K562 (cell line): Measurements from ENCODE around the gene FPGS. TPM values are rescaled to one million over a fixed set of nuclear protein-coding genes. Genes with fewer than 3 reads are reported as not detected.
A peak's percentile ranks its signal among the peaks of the same experiment; 100 is the strongest.

ENCODE experiments used
- ATAC-seq: fragments of 200-7000 bp; cut with Tn5 transposase; 3 replicates; pipeline ENCODE4 v1.9.1; 2020; ENCODE audit warnings: moderate library complexity
- BruUV-seq: library from RNA; stranded (reverse); fragments of 400-500 nt; replicated peaks from 2 replicates; lab custom pipeline; 2021; lab: Mats Ljungman, UMichigan
- CTCF ChIA-PET: fragments of 300-600 bp; formaldehyde crosslinking; extraction: SDS; loops from one replicate; lab custom pipeline; 2021; ENCODE audit warnings: low intra/inter-chr PET ratio; lab: Yijun Ruan, JAX
- POLR2A ChIA-PET: fragments of 300-600, 350-650 bp; sonication (Branson Sonifier 250); formaldehyde crosslinking; extraction: SDS; loops from one replicate; lab custom pipeline; 2021; ENCODE audit warnings: antibody characterized with exemption, inconsistent platforms; lab: Yijun Ruan, JAX
- DNase-seq, 4 experiments: peaks; one replicate each; pipeline versions ENCODE4 v3.0.0 to v3.0.0-alpha.2; 2011 to 2018; ENCODE audit warnings: low spot score in 3 of 4, mixed read lengths in 3 of 4; ENCODE audit errors: extremely low read depth in 1 of 4
- FAIRE-seq: peaks from 2 replicates; lab custom pipeline; 2011; peaks lifted over from hg19 to GRCh38; lab: Jason Lieb, UNC
- H2AFZ ChIP-seq: 2 replicates; pipeline ENCODE4 v1.6.0; 2011; ENCODE audit warnings: low read depth, low read length, control low read depth, inconsistent platforms
- H3K27ac ChIP-seq: fragments of 200-600 bp; 3 replicates; pipeline ENCODE4 v1.8.0; 2011; ENCODE audit warnings: low read depth, mild to moderate bottlenecking, control low read depth, inconsistent platforms, low read length, moderate library complexity, mixed read lengths; ENCODE audit errors: extremely low read depth
- H3K27me3 ChIP-seq, 2 experiments: fragments of 300-600 bp in 1 of 2; 2 replicates in 1 of 2; 3 replicates in 1 of 2; pipeline versions ENCODE4 v1.6.0 to v1.8.0; 2011; ENCODE audit warnings: inconsistent platforms in 2 of 2, low read length in 2 of 2, mild to moderate bottlenecking in 1 of 2, mixed read lengths in 1 of 2, moderate library complexity in 1 of 2; ENCODE audit not compliant: control insufficient read depth in 2 of 2, insufficient read depth in 2 of 2
- H3K36me3 ChIP-seq: fragments of 300-600 bp; 3 replicates; pipeline ENCODE4 v1.8.0; 2011; ENCODE audit warnings: mild to moderate bottlenecking, low read length, inconsistent platforms; ENCODE audit not compliant: control insufficient read depth, insufficient read depth
- H3K4me1 ChIP-seq, 2 experiments: fragments of 200-600 bp in 1 of 2; replicated peaks in 1 of 2; 2 replicates in 1 of 2; 3 replicates in 1 of 2; pipeline versions ENCODE4 v1.5.1 to v1.8.0; 2011; ENCODE audit warnings: inconsistent platforms in 2 of 2, low read length in 2 of 2, mild to moderate bottlenecking in 1 of 2, mixed read lengths in 1 of 2, moderate library complexity in 1 of 2; ENCODE audit not compliant: control insufficient read depth in 2 of 2, insufficient read depth in 2 of 2
- H3K4me2 ChIP-seq: 2 replicates; pipeline ENCODE4 v1.6.1; 2011; ENCODE audit warnings: low read length, control low read depth, inconsistent platforms, mixed read lengths; ENCODE audit not compliant: insufficient read depth
- H3K4me3 ChIP-seq: fragments of 200-600 bp; sonication (generic), shearing (Covaris generic); 2 replicates; pipeline ENCODE4 v1.5.1; 2016; ENCODE audit warnings: control low read depth, inconsistent platforms
- H3K79me2 ChIP-seq: fragments of 200-600 bp; 3 replicates; pipeline ENCODE4 v1.8.0; 2011; ENCODE audit warnings: low read length, inconsistent platforms; ENCODE audit not compliant: control insufficient read depth, insufficient read depth
- H3K9ac ChIP-seq, 2 experiments: 2 replicates each; pipeline versions ENCODE4 v1.6.0 to v1.6.1; 2011; ENCODE audit warnings: low read depth in 2 of 2, low read length in 2 of 2, control low read depth in 1 of 2, inconsistent platforms in 1 of 2, mild to moderate bottlenecking in 1 of 2, mixed read lengths in 1 of 2; ENCODE audit not compliant: insufficient read depth in 1 of 2
- H3K9me1 ChIP-seq: one replicate; pipeline ENCODE4 v1.6.0; 2011; ENCODE audit warnings: inconsistent platforms, mild to moderate bottlenecking, low read length, moderate library complexity; ENCODE audit not compliant: control insufficient read depth, insufficient read depth
- H3K9me3 ChIP-seq: replicated peaks from 2 replicates; pipeline ENCODE4 v1.5.1; 2011; ENCODE audit warnings: low read depth, low read length, inconsistent platforms; ENCODE audit not compliant: control insufficient read depth, insufficient read depth
- H4K20me1 ChIP-seq: replicated peaks from 2 replicates; pipeline ENCODE4 v1.6.1; 2011; ENCODE audit warnings: low read length, inconsistent platforms, mixed read lengths; ENCODE audit not compliant: control insufficient read depth, insufficient read depth
- ADNP ChIP-seq: fragments of 200-800 bp; sonication (Bioruptor generic); IDR thresholded peaks from 2 replicates; pipeline ENCODE4 v1.6.1; 2016; ENCODE audit warnings: missing genetic modification characterization, missing compliant biosample characterization
- BCOR ChIP-seq: fragments of 450-650 bp; IDR thresholded peaks from 2 replicates; pipeline ENCODE4 v1.6.1; 2016
- ESRRA ChIP-seq: fragments of 450-650 bp; IDR thresholded peaks from 2 replicates; pipeline ENCODE4 v1.6.1; 2014; ENCODE audit warnings: low read depth, mild to moderate bottlenecking, moderate library complexity, borderline replicate concordance
- FOS ChIP-seq: IDR thresholded peaks from 3 replicates; pipeline ENCODE4 v1.6.1; 2011; ENCODE audit not compliant: insufficient read length; ENCODE audit errors: extremely low read depth
- FUS ChIP-seq: fragments of 200-400 bp; formaldehyde crosslinking; optimal IDR thresholded peaks from 2 replicates; pipeline ENCODE3; 2017; ENCODE audit warnings: low read depth, low read length
- HDAC2 ChIP-seq: fragments of 450-650 bp; IDR thresholded peaks from 2 replicates; pipeline ENCODE4 v1.6.1; 2016; ENCODE audit warnings: mild to moderate bottlenecking
- HEY1 ChIP-seq: fragments of 250-450 bp; sonication (Bioruptor Pico); IDR thresholded peaks from 2 replicates; pipeline ENCODE4 v1.5.0; 2020; ENCODE audit warnings: mild to moderate bottlenecking, moderate library complexity, borderline replicate concordance
- KDM1A ChIP-seq, 2 experiments: fragments of 450-650 bp; IDR thresholded peaks; 2 replicates each; pipeline ENCODE4 v1.6.1; 2016; ENCODE audit warnings: mild to moderate bottlenecking in 2 of 2
- LEF1 ChIP-seq: fragments of 450-650 bp; IDR thresholded peaks from 2 replicates; pipeline ENCODE4 v1.6.1; 2016; ENCODE audit warnings: mild to moderate bottlenecking
- MYNN ChIP-seq, 2 experiments: sonication (generic); formaldehyde crosslinking in 1 of 2; IDR thresholded peaks; 2 replicates each; pipeline versions ENCODE4 v1.5.0 to v1.6.1; 2016 to 2020; ENCODE audit warnings: antibody characterized with exemption in 1 of 2, missing genetic modification reagents in 1 of 2
- RBM25 ChIP-seq: fragments of 200-400 bp; formaldehyde crosslinking; IDR thresholded peaks from 2 replicates; pipeline ENCODE4 v1.6.1; 2018; ENCODE audit warnings: low read length, low read depth, moderate library complexity; ENCODE audit not compliant: severe bottlenecking
- SRF ChIP-seq, 2 experiments: fragments of 250-450, 450-650 bp in 1 of 2; sonication (Bioruptor Pico) in 1 of 2; sonication (generic) in 1 of 2; formaldehyde crosslinking; IDR thresholded peaks; 2 replicates each; pipeline versions ENCODE4 v1.5.0 to v1.5.1; 2020 to 2022; ENCODE audit warnings: mild to moderate bottlenecking in 1 of 2, missing genetic modification reagents in 1 of 2
- TAF9B ChIP-seq: fragments of 450-650 bp; IDR thresholded peaks from 2 replicates; pipeline ENCODE4 v1.6.1; 2018; ENCODE audit warnings: mild to moderate bottlenecking; ENCODE audit not compliant: partially characterized antibody
- ZNF23 ChIP-seq: fragments of 250-450 bp; sonication (Bioruptor Pico); IDR thresholded peaks from 2 replicates; pipeline ENCODE4 v1.4.0; 2020; ENCODE audit warnings: mild to moderate bottlenecking
- ZNF384 ChIP-seq: IDR thresholded peaks from 2 replicates; pipeline ENCODE4 v1.6.1; 2012; ENCODE audit warnings: low read depth, low read length, improper control_type of control experiment
- ZNF57 ChIP-seq: fragments of 450-650 bp; formaldehyde crosslinking; IDR thresholded peaks from 2 replicates; pipeline ENCODE4 v1.4.0; 2020; ENCODE audit warnings: mild to moderate bottlenecking, moderate library complexity
- WGBS: fragments of 100-300 bp; shearing (Covaris generic); methylation state at CpG from one replicate; pipeline ENCODE4 v1.1.6; 2016; ENCODE audit warnings: low coverage, mixed read lengths; ENCODE audit not compliant: insufficient coverage; ENCODE audit errors: missing lambda C conversion rate; 5-methylcytosine and 5-hydroxymethylcytosine counted together
- in situ Hi-C: fragments of 300-500 bp; cut with MboI; formaldehyde crosslinking; loops from 4 replicates; pipeline ENCODE4 v1.15.0; 2018; ENCODE audit warnings: inconsistent platforms, mixed read lengths
- intact Hi-C: fragments of 100-400 bp; cut with micrococcal nuclease; formaldehyde crosslinking; loops from 2 replicates; pipeline ENCODE4 v1.14.2; 2022
- polyA plus RNA-seq, 8 experiments: library from polyadenylated mRNA; depleted of rRNA in 4 of 8; stranded (reverse) in 5 of 8; unstranded in 3 of 8; fragments of >200 nt; fragmentation: Nextera tagmentation in 2 of 8; fragmentation: Illumina TruSeq in 1 of 8; extraction: Ambion mirVana in 2 of 8; extraction: Trizol in 1 of 8; gene quantifications; 2 replicates each; pipeline versions ENCODE4 v1.2.1 to v1.2.3, GENCODE V29; 2011 to 2014; ENCODE audit warnings: inconsistent platforms in 1 of 8, missing spikeins in 1 of 8
- total RNA-seq, 7 experiments: library from RNA; depleted of rRNA in 6 of 7; stranded (reverse); fragments of >200 nt in 6 of 7; fragmentation: Illumina TruSeq in 2 of 7; extraction: Trizol in 2 of 7; gene quantifications; 2 replicates each; pipeline versions ENCODE4 v1.2.1 to v1.2.3, GENCODE V29; 2011 to 2021; ENCODE audit warnings: low replicate concordance in 1 of 7
- TF ChIP-seq, protein P1 (sequence below): fragments of 250-450 bp; sonication (Bioruptor Pico); IDR thresholded peaks from 2 replicates; pipeline ENCODE4 v1.5.0; 2022; ENCODE audit warnings: mild to moderate bottlenecking
- TF ChIP-seq, protein P2 (sequence below): fragments of 200-400 bp; formaldehyde crosslinking; IDR thresholded peaks from 2 replicates; pipeline ENCODE4 v1.6.1; 2017; ENCODE audit warnings: mild to moderate bottlenecking, low read depth, low read length, moderate library complexity
- TF ChIP-seq, protein P3 (sequence below): fragments of 450-650 bp; formaldehyde crosslinking; IDR thresholded peaks from 2 replicates; pipeline ENCODE4 v1.4.0; 2020; ENCODE audit warnings: mild to moderate bottlenecking, moderate library complexity

The FPGS gene
- total and polyA plus RNA-seq, 9 of the 15 experiments (the other 6 are each of a cell fraction or from before 2014, with no cell fraction given): 0.84 to 86.4 (median 59.2) TPM

DNA sequence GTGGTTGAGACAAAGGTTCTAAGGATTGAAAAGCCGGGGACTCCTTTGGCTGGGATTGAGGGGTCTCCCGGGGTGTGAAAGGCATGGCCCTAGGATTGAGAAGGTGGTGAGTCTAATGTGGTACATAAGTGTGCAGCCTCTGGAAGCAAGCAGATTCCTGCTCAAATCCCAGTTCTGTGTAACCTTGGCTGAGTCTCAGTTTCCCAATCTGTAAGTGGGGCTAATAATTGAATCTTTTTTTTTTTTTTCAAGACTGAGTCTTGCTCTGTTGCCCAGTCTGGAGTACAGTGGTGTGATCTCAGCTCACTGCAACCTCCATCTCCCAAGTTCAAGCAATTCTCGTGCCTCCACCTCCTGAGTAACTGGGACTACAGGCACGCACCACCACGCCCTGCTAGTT lies 30.1 kb upstream of the FPGS start:
- no TSS peak for BruUV-seq
- peaks cover 29 to 37% of the 10 kb centered on the region in 2 experiments for H3K4me1 ChIP-seq
- no peak overlapping the region for H2AFZ ChIP-seq
- DNase-seq (no peak), FAIRE-seq (no peak)
- no peak overlapping the region for H3K9ac ChIP-seq
- no peak overlapping the region for H3K4me2 ChIP-seq
- CTCF ChIA-PET: no interaction called here
- no peaks in the 10 kb centered on the region for H3K9me3 ChIP-seq
- no peaks in the 10 kb centered on the region for H3K9me1 ChIP-seq
- TF ChIP-seq, protein P1, sequence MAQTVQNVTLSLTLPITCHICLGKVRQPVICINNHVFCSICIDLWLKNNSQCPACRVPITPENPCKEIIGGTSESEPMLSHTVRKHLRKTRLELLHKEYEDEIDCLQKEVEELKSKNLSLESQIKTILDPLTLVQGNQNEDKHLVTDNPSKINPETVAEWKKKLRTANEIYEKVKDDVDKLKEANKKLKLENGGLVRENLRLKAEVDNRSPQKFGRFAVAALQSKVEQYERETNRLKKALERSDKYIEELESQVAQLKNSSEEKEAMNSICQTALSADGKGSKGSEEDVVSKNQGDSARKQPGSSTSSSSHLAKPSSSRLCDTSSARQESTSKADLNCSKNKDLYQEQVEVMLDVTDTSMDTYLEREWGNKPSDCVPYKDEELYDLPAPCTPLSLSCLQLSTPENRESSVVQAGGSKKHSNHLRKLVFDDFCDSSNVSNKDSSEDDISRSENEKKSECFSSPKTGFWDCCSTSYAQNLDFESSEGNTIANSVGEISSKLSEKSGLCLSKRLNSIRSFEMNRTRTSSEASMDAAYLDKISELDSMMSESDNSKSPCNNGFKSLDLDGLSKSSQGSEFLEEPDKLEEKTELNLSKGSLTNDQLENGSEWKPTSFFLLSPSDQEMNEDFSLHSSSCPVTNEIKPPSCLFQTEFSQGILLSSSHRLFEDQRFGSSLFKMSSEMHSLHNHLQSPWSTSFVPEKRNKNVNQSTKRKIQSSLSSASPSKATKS (CRISPR knock-in tag): no peak
- TF ChIP-seq ZNF57: no peak
- no peak for TF ChIP-seq ZNF23 (CRISPR knock-in tag)
- 0 out of 2 replicates have a peak, but pooled peaks have one; percentile 51 for TF ChIP-seq HDAC2
- TF ChIP-seq MYNN (IDR thresholded peaks at IDR 0.05): no peak
- no peak for TF ChIP-seq MYNN (CRISPR knock-in tag; IDR thresholded peaks at IDR 0.05)
- no peak for TF ChIP-seq TAF9B
- TF ChIP-seq, protein P2, sequence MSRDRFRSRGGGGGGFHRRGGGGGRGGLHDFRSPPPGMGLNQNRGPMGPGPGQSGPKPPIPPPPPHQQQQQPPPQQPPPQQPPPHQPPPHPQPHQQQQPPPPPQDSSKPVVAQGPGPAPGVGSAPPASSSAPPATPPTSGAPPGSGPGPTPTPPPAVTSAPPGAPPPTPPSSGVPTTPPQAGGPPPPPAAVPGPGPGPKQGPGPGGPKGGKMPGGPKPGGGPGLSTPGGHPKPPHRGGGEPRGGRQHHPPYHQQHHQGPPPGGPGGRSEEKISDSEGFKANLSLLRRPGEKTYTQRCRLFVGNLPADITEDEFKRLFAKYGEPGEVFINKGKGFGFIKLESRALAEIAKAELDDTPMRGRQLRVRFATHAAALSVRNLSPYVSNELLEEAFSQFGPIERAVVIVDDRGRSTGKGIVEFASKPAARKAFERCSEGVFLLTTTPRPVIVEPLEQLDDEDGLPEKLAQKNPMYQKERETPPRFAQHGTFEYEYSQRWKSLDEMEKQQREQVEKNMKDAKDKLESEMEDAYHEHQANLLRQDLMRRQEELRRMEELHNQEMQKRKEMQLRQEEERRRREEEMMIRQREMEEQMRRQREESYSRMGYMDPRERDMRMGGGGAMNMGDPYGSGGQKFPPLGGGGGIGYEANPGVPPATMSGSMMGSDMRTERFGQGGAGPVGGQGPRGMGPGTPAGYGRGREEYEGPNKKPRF: no peak
- TF ChIP-seq, protein P3, sequence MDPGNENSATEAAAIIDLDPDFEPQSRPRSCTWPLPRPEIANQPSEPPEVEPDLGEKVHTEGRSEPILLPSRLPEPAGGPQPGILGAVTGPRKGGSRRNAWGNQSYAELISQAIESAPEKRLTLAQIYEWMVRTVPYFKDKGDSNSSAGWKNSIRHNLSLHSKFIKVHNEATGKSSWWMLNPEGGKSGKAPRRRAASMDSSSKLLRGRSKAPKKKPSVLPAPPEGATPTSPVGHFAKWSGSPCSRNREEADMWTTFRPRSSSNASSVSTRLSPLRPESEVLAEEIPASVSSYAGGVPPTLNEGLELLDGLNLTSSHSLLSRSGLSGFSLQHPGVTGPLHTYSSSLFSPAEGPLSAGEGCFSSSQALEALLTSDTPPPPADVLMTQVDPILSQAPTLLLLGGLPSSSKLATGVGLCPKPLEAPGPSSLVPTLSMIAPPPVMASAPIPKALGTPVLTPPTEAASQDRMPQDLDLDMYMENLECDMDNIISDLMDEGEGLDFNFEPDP: no peak
- TF ChIP-seq BCOR: peak; percentile 92
- TF ChIP-seq LEF1: no peak
- TF ChIP-seq ESRRA: peak; percentile 55; the same call in 1 of the 2 replicates
- TF ChIP-seq KDM1A (IDR thresholded peaks at IDR 0.05): peak; percentile 19 to 47; a peak in 2 of 4 replicates
- 0 out of 2 replicates have a peak, but pooled peaks have one; percentile 7 for TF ChIP-seq ZNF384
- no peak for TF ChIP-seq FOS
- peak; percentile 80 for TF ChIP-seq RBM25
- no peak for TF ChIP-seq HEY1
- no peak for TF ChIP-seq SRF (CRISPR knock-in tag; IDR thresholded peaks at IDR 0.05)
- TF ChIP-seq ADNP (tag): peak; percentile 61; the same call in 1 of the 2 replicates
- TF ChIP-seq FUS: no peak
- TF ChIP-seq, all 486 proteins: peak for 7
- Histone ChIP-seq H3K4me3 (no peak overlapping the region), H3K36me3 (no peaks in the 10 kb centered on the region), H3K27ac (no peak overlapping the region), H4K20me1 (no peaks in the 10 kb centered on the region), H3K27me3 (no peaks in the 10 kb centered on the region), H3K79me2 (no peaks in the 10 kb centered on the region)
- intact Hi-C loops: no loop called here
- WGBS: 68% methylated on average over 5 of the region's 5 CpGs
- POLR2A ChIA-PET: interaction anchor here (0.5 to 2.1 kb wide), 5 partner anchors 13 to 155 kb away, joined by 3 to 8 read pairs (median 4); partner anchors contain the start of gene CDK9
- no peak for ATAC-seq
- in situ Hi-C loops: loop anchor here (25.0 kb wide), 1 partner anchor 590 kb away; the partner anchor contains the start of gene URM1
